Activated T-helper 2 cell treated with anti-CD3 and anti-CD28 coated beads, Interferon-gamma antibody, Interleukin-2, Interleukin-4, amounts not matched to agents 10 μg/mL and 5 μg/mL and 100 μg/mL, durations not matched to agents 14 hours and 24 hours and 36 hours (primary cell): ENCODE data around the gene HOXA11. TPM values are rescaled to one million over a fixed set of nuclear protein-coding genes. Genes with fewer than 3 reads are reported as not detected.
A peak's percentile ranks its signal among the peaks of the same experiment; 100 is the strongest.

Experiments used
- DNase-seq: peaks from one replicate; pipeline ENCODE4 v3.0.0; 2021; ENCODE audit warnings: low spot score
- H3K27ac Mint-ChIP-seq: one replicate; pipeline ENCODE4 v1.8.0; 2021; ENCODE audit warnings: mixed read lengths
- H3K27me3 Mint-ChIP-seq: one replicate; pipeline ENCODE4 v1.8.0; 2021; ENCODE audit warnings: low read depth, mixed read lengths
- H3K36me3 Mint-ChIP-seq: one replicate; pipeline ENCODE4 v1.8.0; 2021; ENCODE audit warnings: low read depth, mixed read lengths
- H3K4me1 Mint-ChIP-seq: one replicate; pipeline ENCODE4 v1.8.0; 2021; ENCODE audit warnings: low read depth, mixed read lengths
- H3K4me3 Mint-ChIP-seq: one replicate; pipeline ENCODE4 v1.8.0; 2021; ENCODE audit warnings: low read depth, mild to moderate bottlenecking, moderate library complexity, mixed read lengths
- H3K9me3 Mint-ChIP-seq: one replicate; pipeline ENCODE4 v1.8.0; 2021; ENCODE audit warnings: mixed read lengths
- intact Hi-C: fragments of 100-400 bp; cut with micrococcal nuclease; formaldehyde crosslinking; loops from one replicate; pipeline ENCODE4 v1.15.1; 2023
- total RNA-seq: library from RNA; stranded (reverse); gene quantifications from 2 replicates; pipeline ENCODE4 v1.2.3, GENCODE V29; 2022

HOXA11 gene
- total RNA-seq, 1 donor from 2014 or later = not detected

- DNase-seq = no peak
- peaks cover 61% of the 10 kb centered on the region for H3K27me3 Mint-ChIP-seq
- H3K4me3 Mint-ChIP-seq = no peak overlapping the region
- H3K9me3 Mint-ChIP-seq = no peaks in the 10 kb centered on the region
- H3K36me3 Mint-ChIP-seq = no peaks in the 10 kb centered on the region
- H3K4me1 Mint-ChIP-seq = no peaks in the 10 kb centered on the region
- intact Hi-C loops = no loop called here
- no peak overlapping the region for H3K27ac Mint-ChIP-seq
Observed at GRCh38 chr7:27178366-27178765, 6.7 kb downstream of the HOXA11 start.

GRCh38 chr7:27177795-27178320 lies 7.2 kb downstream of the HOXA11 start:
- intact Hi-C loops = no loop called here
- Mint-ChIP-seq H3K4me3 (no peak overlapping the region), H3K36me3 (no peaks in the 10 kb centered on the region), H3K27ac (no peak overlapping the region), H3K9me3 (no peaks in the 10 kb centered on the region), H3K27me3 (peaks cover 58% of the 10 kb centered on the region), H3K4me1 (no peaks in the 10 kb centered on the region)
- no peak for DNase-seq

- H3K36me3 Mint-ChIP-seq = no peaks in the 10 kb centered on the region
- no peaks in the 10 kb centered on the region for H3K9me3 Mint-ChIP-seq
- intact Hi-C loops = no loop called here
- H3K4me1 Mint-ChIP-seq = no peaks in the 10 kb centered on the region
- H3K4me3 Mint-ChIP-seq = no peak overlapping the region
- DNase-seq = no peak
- H3K27ac Mint-ChIP-seq = no peak overlapping the region
- peaks cover 57% of the 10 kb centered on the region for H3K27me3 Mint-ChIP-seq
Observed at GRCh38 chr7:27176962-27177794, 7.9 kb downstream of the HOXA11 start.

GRCh38 chr7:27176524-27176845 lies 8.5 kb downstream of the HOXA11 start:
- intact Hi-C loops = no loop called here
- DNase-seq = no peak
- H3K4me3 Mint-ChIP-seq = no peak overlapping the region
- H3K9me3 Mint-ChIP-seq = no peaks in the 10 kb centered on the region
- H3K36me3 Mint-ChIP-seq = no peaks in the 10 kb centered on the region
- peaks cover 60% of the 10 kb centered on the region for H3K27me3 Mint-ChIP-seq
- H3K4me1 Mint-ChIP-seq = peaks cover 2% of the 10 kb centered on the region
- no peak overlapping the region for H3K27ac Mint-ChIP-seq

- no peaks in the 10 kb centered on the region for H3K9me3 Mint-ChIP-seq
- H3K4me3 Mint-ChIP-seq = no peak overlapping the region
- H3K36me3 Mint-ChIP-seq = no peaks in the 10 kb centered on the region
- no peak for DNase-seq
- intact Hi-C loops = no loop called here
- H3K27me3 Mint-ChIP-seq = peaks cover 63% of the 10 kb centered on the region
- H3K27ac Mint-ChIP-seq = no peak overlapping the region
- H3K4me1 Mint-ChIP-seq = peaks cover 2% of the 10 kb centered on the region
Observed at GRCh38 chr7:27175626-27176523, 9.2 kb downstream of the HOXA11 start.

- no peaks in the 10 kb centered on the region for H3K9me3 Mint-ChIP-seq
- H3K27me3 Mint-ChIP-seq = peaks cover 65% of the 10 kb centered on the region
- DNase-seq = no peak
- intact Hi-C loops = no loop called here
- H3K36me3 Mint-ChIP-seq = no peaks in the 10 kb centered on the region
- H3K4me1 Mint-ChIP-seq = peaks cover 2% of the 10 kb centered on the region
- no peak overlapping the region for H3K4me3 Mint-ChIP-seq
- H3K27ac Mint-ChIP-seq = no peak overlapping the region
Observed at GRCh38 chr7:27174874-27175625, 10.0 kb downstream of the HOXA11 start.

GRCh38 chr7:27173956-27174873 lies 10.8 kb downstream of the HOXA11 start, which contains the start of gene HOXA10:
Gene HOXA10 (minus strand): TSS chr7:27174320. CDS start chr7:27174306, 14 bp downstream.
- H3K9me3 Mint-ChIP-seq = no peaks in the 10 kb centered on the region
- H3K4me1 Mint-ChIP-seq = peaks cover 2% of the 10 kb centered on the region
- peaks cover 62% of the 10 kb centered on the region for H3K27me3 Mint-ChIP-seq

GRCh38 chr7:27173511-27173955 lies 11.5 kb downstream of the HOXA11 start:
- intact Hi-C loops = no loop called here
- Mint-ChIP-seq H3K4me1 (peaks cover 2% of the 10 kb centered on the region), H3K9me3 (no peaks in the 10 kb centered on the region), H3K27ac (no peak overlapping the region), H3K36me3 (no peaks in the 10 kb centered on the region), H3K27me3 (peaks cover 60% of the 10 kb centered on the region), H3K4me3 (no peak overlapping the region)
- no peak for DNase-seq

More at GRCh38 chr7:27173956-27174873, 10.8 kb downstream of the HOXA11 start, which contains the start of gene HOXA10:
- Mint-ChIP-seq H3K4me3 (no peak within 1 kb of the TSS), H3K36me3 (no peaks in the 10 kb centered on the region), H3K27ac (no peak within 1 kb of the TSS)
- no peak for DNase-seq
- intact Hi-C loops = no loop called here

- Mint-ChIP-seq H3K4me3 (no peak overlapping the region), H3K27me3 (peaks cover 64% of the 10 kb centered on the region), H3K4me1 (peaks cover 2% of the 10 kb centered on the region), H3K27ac (no peak overlapping the region), H3K9me3 (no peaks in the 10 kb centered on the region), H3K36me3 (no peaks in the 10 kb centered on the region)
- DNase-seq = no peak
- intact Hi-C loops = loop anchor here (1.0 kb wide), 1 partner anchor 15 kb away; no protein-coding TSS in a partner anchor
Observed at GRCh38 chr7:27172823-27173510, 12.1 kb downstream of the HOXA11 start.

- Mint-ChIP-seq H3K4me3 (no peak overlapping the region), H3K9me3 (no peaks in the 10 kb centered on the region)
Observed at GRCh38 chr7:27172315-27172774, 12.7 kb downstream of the HOXA11 start.

More at GRCh38 chr7:27172315-27172774, 12.7 kb downstream of the HOXA11 start:
- Mint-ChIP-seq H3K27ac (peak overlapping the region; percentile 12), H3K4me1 (peaks cover 2% of the 10 kb centered on the region), H3K27me3 (peaks cover 64% of the 10 kb centered on the region), H3K36me3 (no peaks in the 10 kb centered on the region)
- no peak for DNase-seq
- intact Hi-C loops = loop anchor here (1.0 kb wide), 1 partner anchor 16 kb away; no protein-coding TSS in a partner anchor
